Middle frontal gyrus (tissue), 1 donor: ENCODE data around the gene PLD1.
"Not testable (repeated sequence)": the region's sequence is repeated elsewhere in the genome, so short reads cannot be mapped to it uniquely, and the experiment has no call there.

Experiments used
- DNase-seq: peaks from one replicate; pipeline ENCODE4 v3.0.0-alpha.2; 2015; ENCODE audit warnings: low spot score; ENCODE audit errors: extremely low spot score

PLD1 gene

GRCh38 chr3:171809861-171810628 lies at the start of gene PLD1:
Gene PLD1, minus strand, starts transcription at chr3:171810483. Its CDS starts 72,432 bp downstream, at chr3:171738051.
- DNase-seq: peak; percentile 40

- DNase-seq: not testable (repeated sequence)
These were observed 48.5 kb upstream of the PLD1 start for GRCh38 chr3:171858770-171859169.

GRCh38 chr3:171854649-171855305 lies 44.5 kb upstream of the PLD1 start:
- no peak for DNase-seq

- DNase-seq: no peak
These were observed 41.4 kb upstream of the PLD1 start for GRCh38 chr3:171851660-171852058.

- no peak for DNase-seq
These were observed 40.8 kb upstream of the PLD1 start for GRCh38 chr3:171850960-171851659.

- DNase-seq: no peak
These were observed 40.2 kb upstream of the PLD1 start for GRCh38 chr3:171850320-171850959.

- no peak for DNase-seq
These were observed 39.5 kb upstream of the PLD1 start for GRCh38 chr3:171849617-171850319.

GRCh38 chr3:171847595-171848259 lies 37.4 kb upstream of the PLD1 start:
- DNase-seq: no peak

- no peak for DNase-seq
These were observed 36.9 kb upstream of the PLD1 start for GRCh38 chr3:171847133-171847532.

- DNase-seq: no peak
These were observed 36.3 kb upstream of the PLD1 start for GRCh38 chr3:171846597-171846996.

GRCh38 chr3:171845481-171846284 lies 35.4 kb upstream of the PLD1 start:
- no peak for DNase-seq

GRCh38 chr3:171844873-171845272 lies 34.6 kb upstream of the PLD1 start:
- DNase-seq: no peak

- no peak for DNase-seq
These were observed 32.7 kb upstream of the PLD1 start, which contains the start of gene TMEM212 for GRCh38 chr3:171842864-171843518. Gene TMEM212, plus strand, starts transcription at chr3:171843349. Its CDS starts 35 bp downstream, at chr3:171843384.

GRCh38 chr3:171841620-171842000 lies 31.3 kb upstream of the PLD1 start:
- no peak for DNase-seq

- DNase-seq: no peak
These were observed 30.7 kb upstream of the PLD1 start for GRCh38 chr3:171840811-171841619.

GRCh38 chr3:171840445-171840810 lies 30.1 kb upstream of the PLD1 start:
- no peak for DNase-seq

- DNase-seq: no peak
These were observed 29.0 kb upstream of the PLD1 start for GRCh38 chr3:171839270-171839669.

- peak; percentile 47 for DNase-seq
These were observed 28.0 kb upstream of the PLD1 start for GRCh38 chr3:171838218-171838720.
